SK-N-SH (cell line): Measurements from ENCODE around the gene MAPKAP1. TPM values are rescaled to one million over a fixed set of nuclear protein-coding genes. Genes with fewer than 3 reads are reported as not detected.

Experiments used
- CTCF ChIA-PET: fragments of 300-600, 350-600 bp; formaldehyde crosslinking; extraction: SDS; loops from one replicate; lab custom pipeline; 2021; lab: Yijun Ruan, JAX
- POLR2A ChIA-PET: fragments of 350-600 bp; sonication (Branson Sonifier 250); formaldehyde crosslinking; extraction: SDS; loops from one replicate; lab custom pipeline; 2020; ENCODE audit warnings: antibody characterized with exemption, inconsistent platforms; lab: Yijun Ruan, JAX
- DNase-seq: peaks from one replicate; pipeline ENCODE4 v3.0.0; 2012
- H2AFZ ChIP-seq: fragments of 200-600 bp; sonication (generic); 2 replicates; pipeline ENCODE4 v1.8.1; 2016; ENCODE audit warnings: antibody characterized with exemption, mild to moderate bottlenecking, low read depth
- H3F3A ChIP-seq: fragments of 200-600 bp; sonication (generic); replicated peaks from 2 replicates; pipeline ENCODE3; 2016; ENCODE audit warnings: antibody characterized with exemption, mild to moderate bottlenecking; ENCODE audit not compliant: insufficient read depth
- H3K27ac ChIP-seq, 2 experiments: fragments of 200-500 bp in 1 of 2; fragments of 200-600 bp in 1 of 2; sonication (Bioruptor generic) in 1 of 2; sonication (generic), shearing (Covaris generic) in 1 of 2; 2 replicates each; pipeline versions ENCODE4 v1.5.1 to v1.6.1; 2014 to 2016; ENCODE audit warnings: low read depth in 2 of 2, inconsistent platforms in 1 of 2, low read length in 1 of 2, mild to moderate bottlenecking in 1 of 2, mixed read lengths in 1 of 2
- H3K27me3 ChIP-seq: fragments of 200-600 bp; sonication (generic), shearing (Covaris generic); 2 replicates; pipeline ENCODE4 v1.6.1; 2016; ENCODE audit warnings: mixed run types; ENCODE audit not compliant: insufficient read depth
- H3K36me3 ChIP-seq, 2 experiments: fragments of 200-500 bp in 1 of 2; fragments of 200-600 bp in 1 of 2; sonication (Bioruptor generic) in 1 of 2; sonication (generic) in 1 of 2; replicated peaks in 1 of 2; 2 replicates each; pipeline versions ENCODE3 to v1.5.1; 2014 to 2016; ENCODE audit warnings: low read length in 1 of 2, mild to moderate bottlenecking in 1 of 2; ENCODE audit not compliant: insufficient read depth in 2 of 2, control insufficient read depth in 1 of 2
- H3K4me1 ChIP-seq, 2 experiments: fragments of 200-500 bp in 1 of 2; fragments of 200-600 bp in 1 of 2; sonication (Bioruptor generic) in 1 of 2; sonication (generic), shearing (Covaris generic) in 1 of 2; 2 replicates each; pipeline versions ENCODE4 v1.5.1 to v1.6.1; 2014 to 2016; ENCODE audit warnings: low read depth in 1 of 2, low read length in 1 of 2, mixed run types in 1 of 2; ENCODE audit not compliant: insufficient read depth in 2 of 2, control insufficient read depth in 1 of 2
- H3K4me2 ChIP-seq: fragments of 200-600 bp; sonication (generic), shearing (Covaris generic); 2 replicates; pipeline ENCODE4 v1.6.1; 2017; ENCODE audit warnings: mixed run types
- H3K4me3 ChIP-seq, 2 experiments: fragments of 200-500 bp in 1 of 2; fragments of 200-600 bp in 1 of 2; sonication (Bioruptor generic) in 1 of 2; sonication (generic), shearing (Covaris generic) in 1 of 2; 2 replicates each; pipeline versions ENCODE4 v1.5.1 to v1.8.1; 2014 to 2016; ENCODE audit warnings: low read depth in 2 of 2, inconsistent platforms in 1 of 2, low read length in 1 of 2, mild to moderate bottlenecking in 1 of 2, mixed read lengths in 1 of 2, moderate library complexity in 1 of 2
- H3K79me2 ChIP-seq: fragments of 200-600 bp; sonication (generic); 2 replicates; pipeline ENCODE4 v1.8.1; 2017; ENCODE audit warnings: mild to moderate bottlenecking; ENCODE audit not compliant: insufficient read depth
- H3K9ac ChIP-seq: fragments of 200-600 bp; sonication (generic); 2 replicates; pipeline ENCODE4 v1.6.1; 2017; ENCODE audit warnings: mixed run types
- H3K9me2 ChIP-seq: fragments of 200-600 bp; sonication (generic); 2 replicates; pipeline ENCODE4 v1.6.1; 2017; ENCODE audit warnings: mixed run types
- H3K9me3 ChIP-seq: fragments of 200-600 bp; sonication (generic); 2 replicates; pipeline ENCODE4 v1.6.1; 2017; ENCODE audit warnings: mixed run types, mild to moderate bottlenecking, moderate library complexity
- H4K20me1 ChIP-seq: fragments of 200-600 bp; sonication (generic); 2 replicates; pipeline ENCODE4 v1.6.1; 2017; ENCODE audit warnings: mild to moderate bottlenecking, mixed run types; ENCODE audit not compliant: insufficient read depth
- EZH2phosphoT487 ChIP-seq: fragments of 200-600 bp; sonication (generic); IDR thresholded peaks from 2 replicates; pipeline ENCODE4 v1.6.1; 2017; ENCODE audit warnings: low read depth, mixed run types, mild to moderate bottlenecking, antibody characterized with exemption, moderate library complexity, borderline replicate concordance
- FOXM1 ChIP-seq: IDR thresholded peaks from 2 replicates; pipeline ENCODE4 v1.4.0; 2012; ENCODE audit warnings: low read depth, mild to moderate bottlenecking
- GABPA ChIP-seq: IDR thresholded peaks from 2 replicates; pipeline ENCODE4 v1.4.0; 2012; ENCODE audit warnings: low read depth, mild to moderate bottlenecking
- GATA2 ChIP-seq: sonication (generic); formaldehyde crosslinking; IDR thresholded peaks from 2 replicates; pipeline ENCODE4 v1.5.0; 2020; ENCODE audit warnings: mild to moderate bottlenecking, missing genetic modification reagents
- IRF3 ChIP-seq: fragments of 150-350 bp; IDR thresholded peaks from 2 replicates; pipeline ENCODE4 v1.6.1; 2016; ENCODE audit warnings: mild to moderate bottlenecking, low read depth, low read length
- NRF1 ChIP-seq: IDR thresholded peaks from 2 replicates; pipeline ENCODE4 v1.6.1; 2012; ENCODE audit warnings: low read depth, mild to moderate bottlenecking, low read length
- PBX3 ChIP-seq: IDR thresholded peaks from 2 replicates; pipeline ENCODE4; 2012
- POLR2AphosphoS5 ChIP-seq: IDR thresholded peaks from 2 replicates; pipeline ENCODE4 v1.6.1; 2012; ENCODE audit warnings: low read depth, low read length
- RAD21 ChIP-seq: IDR thresholded peaks from 2 replicates; pipeline ENCODE4 v1.6.1; 2012; ENCODE audit warnings: mild to moderate bottlenecking, low read length
- REST ChIP-seq: IDR thresholded peaks from 2 replicates; pipeline ENCODE4 v1.6.1; 2012; ENCODE audit warnings: mild to moderate bottlenecking, low read depth, low read length, moderate library complexity
- RFX5 ChIP-seq: IDR thresholded peaks from 2 replicates; pipeline ENCODE4 v1.6.1; 2012; ENCODE audit warnings: mild to moderate bottlenecking, improper control_type of control experiment, low read length
- RXRA ChIP-seq: IDR thresholded peaks from 2 replicates; pipeline ENCODE4 v1.4.0; 2012; ENCODE audit warnings: low read depth, mild to moderate bottlenecking, borderline replicate concordance
- USF1 ChIP-seq: IDR thresholded peaks from 2 replicates; pipeline ENCODE4 v1.4.0; 2012; ENCODE audit warnings: low read depth, borderline replicate concordance
- USF2 ChIP-seq: fragments of 150-350 bp; IDR thresholded peaks from 2 replicates; pipeline ENCODE4 v1.6.1; 2017; ENCODE audit warnings: antibody characterized with exemption, low read length, low read depth, borderline replicate concordance
- ZBTB33 ChIP-seq: IDR thresholded peaks from 2 replicates; pipeline ENCODE4 v1.4.0; 2012; ENCODE audit warnings: low read depth, borderline replicate concordance
- WGBS: methylation state at CpG from one replicate; pipeline ENCODE4 v1.1.6; 2017; ENCODE audit warnings: low lambda C conversion rate; 5-methylcytosine and 5-hydroxymethylcytosine counted together
- polyA plus RNA-seq, 3 experiments: library from polyadenylated mRNA; depleted of rRNA; stranded (reverse); fragments of >200 nt; gene quantifications; 2 replicates each; pipeline ENCODE4 v1.2.3, GENCODE V29; 2012

Gene MAPKAP1
- polyA plus RNA-seq, 1 of the 3 experiments (the other 2 are of a cell fraction): 117 TPM

- no peak overlapping the region for H3K27ac ChIP-seq
- H3K4me3 ChIP-seq: no peak overlapping the region
- H3K9me3 ChIP-seq: no peaks in the 10 kb centered on the region
- H3F3A ChIP-seq: no peaks in the 10 kb centered on the region
- POLR2A ChIA-PET: no interaction called here
- H3K27me3 ChIP-seq: no peaks in the 10 kb centered on the region
- H3K9me2 ChIP-seq: no peaks in the 10 kb centered on the region
- DNase-seq: no peak
- TF ChIP-seq RFX5: no peak
- no peak for TF ChIP-seq IRF3
- TF ChIP-seq ZBTB33: no peak
- TF ChIP-seq POLR2AphosphoS5: no peak
- no peak for TF ChIP-seq RAD21
- TF ChIP-seq GATA2 (CRISPR knock-in tag): no peak
- no peak for TF ChIP-seq USF2
- TF ChIP-seq FOXM1: no peak
- TF ChIP-seq GABPA: no peak
- no peak for TF ChIP-seq USF1
- TF ChIP-seq PBX3: no peak
- no peak for TF ChIP-seq NRF1
- no peak for TF ChIP-seq REST
- no peak for TF ChIP-seq EZH2phosphoT487
- no peak for TF ChIP-seq RXRA
- TF ChIP-seq, all 33 proteins: peak for 0
- 90% methylated on average over 13 of the region's 13 CpGs for WGBS
- Histone ChIP-seq H3K36me3 (no peaks in the 10 kb centered on the region), H3K4me2 (no peak overlapping the region), H2AFZ (no peak overlapping the region), H4K20me1 (no peaks in the 10 kb centered on the region), H3K79me2 (no peaks in the 10 kb centered on the region), H3K4me1 (no peaks in the 10 kb centered on the region), H3K9ac (no peak overlapping the region)
- CTCF ChIA-PET: no interaction called here
Observed at GRCh38 chr9:125726456-125727132, 19.6 kb upstream of the MAPKAP1 start.
